Activated CD8-positive, alpha-beta memory T cell treated with anti-CD3 and anti-CD28 coated beads, Interleukin-2, amount 10 ng/mL, durations not matched to agents 7 days and 5 days (primary cell): ENCODE measurements around the gene PDZD2. TPM values are rescaled to one million over a fixed set of nuclear protein-coding genes. Genes with fewer than 3 reads are reported as not detected.
"Not testable (repeated sequence)": the region's sequence is repeated elsewhere in the genome, so short reads cannot be mapped to it uniquely, and the experiment has no call there.

Experiments used
- ATAC-seq: fragments of 150-1000 bp; cut with Tn5 transposase; one replicate; pipeline ENCODE4 v1.10.0; 2021; ENCODE audit warnings: moderate library complexity
- CTCF ChIA-PET: fragments of 350-600 bp; sonication (Branson Sonifier 250); formaldehyde crosslinking; loops from one replicate; lab custom pipeline; 2021; ENCODE audit warnings: antibody characterized with exemption; lab: Charles Lee
- DNase-seq: peaks from one replicate; pipeline ENCODE4 v3.0.0-alpha.2; 2020
- H3K27ac Mint-ChIP-seq: one replicate; pipeline ENCODE4 v1.8.0; 2021; ENCODE audit warnings: mild to moderate bottlenecking, mixed read lengths
- H3K27me3 Mint-ChIP-seq: one replicate; pipeline ENCODE4 v1.8.0; 2021; ENCODE audit warnings: mixed read lengths
- H3K36me3 Mint-ChIP-seq: one replicate; pipeline ENCODE4 v1.8.0; 2021; ENCODE audit warnings: mild to moderate bottlenecking, mixed read lengths
- H3K4me1 Mint-ChIP-seq: one replicate; pipeline ENCODE4 v1.8.0; 2021; ENCODE audit warnings: mixed read lengths
- H3K4me3 Mint-ChIP-seq: one replicate; pipeline ENCODE4 v1.8.0; 2021; ENCODE audit warnings: mild to moderate bottlenecking, moderate library complexity, mixed read lengths
- H3K9me3 Mint-ChIP-seq: one replicate; pipeline ENCODE4 v1.8.0; 2022; ENCODE audit warnings: low read depth, mixed read lengths
- total RNA-seq, 2 experiments: library from RNA; stranded (reverse); gene quantifications; one replicate each; pipeline ENCODE4 v1.2.3, GENCODE V29; 2021

PDZD2 gene
- total RNA-seq, 2 experiments from 2014 or later = not detected

- DNase-seq = no peak
- CTCF ChIA-PET = no interaction called here
- no peaks in the 10 kb centered on the region for H3K4me1 Mint-ChIP-seq
- H3K9me3 Mint-ChIP-seq = no peaks in the 10 kb centered on the region
- no peak overlapping the region for H3K4me3 Mint-ChIP-seq
- no peak overlapping the region for H3K27ac Mint-ChIP-seq
- no peak for ATAC-seq
- H3K36me3 Mint-ChIP-seq = no peaks in the 10 kb centered on the region
- H3K27me3 Mint-ChIP-seq = no peaks in the 10 kb centered on the region
Measured at GRCh38 chr5:31711935-31712592, 73.1 kb downstream of the PDZD2 start.

- Mint-ChIP-seq H3K36me3 (no peaks in the 10 kb centered on the region), H3K4me1 (peaks cover 2% of the 10 kb centered on the region), H3K9me3 (no peaks in the 10 kb centered on the region), H3K27me3 (no peaks in the 10 kb centered on the region), H3K4me3 (no peak overlapping the region), H3K27ac (no peak overlapping the region)
- DNase-seq (no peak), ATAC-seq (no peak)
- CTCF ChIA-PET = no interaction called here
Measured at GRCh38 chr5:31717561-31717960, 78.6 kb downstream of the PDZD2 start.

GRCh38 chr5:31720004-31720403 lies 81.1 kb downstream of the PDZD2 start:
- ATAC-seq = no peak
- CTCF ChIA-PET = no interaction called here
- no peaks in the 10 kb centered on the region for H3K27me3 Mint-ChIP-seq
- H3K4me1 Mint-ChIP-seq = peaks cover 2% of the 10 kb centered on the region
- H3K27ac Mint-ChIP-seq = no peak overlapping the region
- no peaks in the 10 kb centered on the region for H3K36me3 Mint-ChIP-seq
- H3K9me3 Mint-ChIP-seq = no peaks in the 10 kb centered on the region
- H3K4me3 Mint-ChIP-seq = no peak overlapping the region
- DNase-seq = no peak

GRCh38 chr5:31720811-31721345 lies 81.9 kb downstream of the PDZD2 start:
- Mint-ChIP-seq H3K27me3 (no peaks in the 10 kb centered on the region), H3K27ac (no peak overlapping the region), H3K9me3 (no peaks in the 10 kb centered on the region), H3K4me1 (peaks cover 2% of the 10 kb centered on the region), H3K36me3 (no peaks in the 10 kb centered on the region), H3K4me3 (no peak overlapping the region)
- CTCF ChIA-PET = interaction anchor here (1.0 kb wide), 1 partner anchor 82 kb away, joined by 4 read pairs; the partner anchor contains the start of gene PDZD2
- ATAC-seq (no peak), DNase-seq (no peak)

GRCh38 chr5:31722111-31722510 lies 83.2 kb downstream of the PDZD2 start:
- Mint-ChIP-seq H3K27me3 (no peaks in the 10 kb centered on the region), H3K9me3 (no peaks in the 10 kb centered on the region), H3K4me1 (peaks cover 2% of the 10 kb centered on the region), H3K36me3 (no peaks in the 10 kb centered on the region), H3K27ac (no peak overlapping the region), H3K4me3 (no peak overlapping the region)
- CTCF ChIA-PET = interaction anchor here (1.0 kb wide), 1 partner anchor 83 kb away, joined by 4 read pairs; the partner anchor contains the start of gene PDZD2
- DNase-seq (no peak), ATAC-seq (no peak)

- no peak for DNase-seq
- H3K4me3 Mint-ChIP-seq = no peak overlapping the region
- H3K4me1 Mint-ChIP-seq = peaks cover 1% of the 10 kb centered on the region
- no peaks in the 10 kb centered on the region for H3K36me3 Mint-ChIP-seq
- H3K27me3 Mint-ChIP-seq = no peaks in the 10 kb centered on the region
- CTCF ChIA-PET = no interaction called here
- no peak for ATAC-seq
- H3K9me3 Mint-ChIP-seq = no peaks in the 10 kb centered on the region
- no peak overlapping the region for H3K27ac Mint-ChIP-seq
Measured at GRCh38 chr5:31725996-31726395, 87.1 kb downstream of the PDZD2 start.

- no peak overlapping the region for H3K4me3 Mint-ChIP-seq
- peaks cover 5% of the 10 kb centered on the region for H3K4me1 Mint-ChIP-seq
- no peak for DNase-seq
- ATAC-seq = no peak
- CTCF ChIA-PET = no interaction called here
- H3K9me3 Mint-ChIP-seq = no peaks in the 10 kb centered on the region
- no peaks in the 10 kb centered on the region for H3K27me3 Mint-ChIP-seq
- no peak overlapping the region for H3K27ac Mint-ChIP-seq
- H3K36me3 Mint-ChIP-seq = no peaks in the 10 kb centered on the region
Measured at GRCh38 chr5:31726952-31727351, 88.0 kb downstream of the PDZD2 start.

- Mint-ChIP-seq H3K36me3 (no peaks in the 10 kb centered on the region), H3K27me3 (no peaks in the 10 kb centered on the region), H3K4me3 (no peak overlapping the region), H3K4me1 (peaks cover 5% of the 10 kb centered on the region), H3K27ac (no peak overlapping the region), H3K9me3 (no peaks in the 10 kb centered on the region)
- ATAC-seq (no peak), DNase-seq (no peak)
- CTCF ChIA-PET = interaction anchor here (0.5 kb wide), 1 partner anchor 94 kb away, joined by 4 read pairs; no protein-coding TSS in a partner anchor
Measured at GRCh38 chr5:31728039-31728438, 89.1 kb downstream of the PDZD2 start.

- CTCF ChIA-PET = interaction anchor here (0.5 kb wide), 1 partner anchor 93 kb away, joined by 4 read pairs; no protein-coding TSS in a partner anchor
- not testable (repeated sequence) for H3K4me3 Mint-ChIP-seq, H3K27me3 Mint-ChIP-seq, H3K4me1 Mint-ChIP-seq, ATAC-seq, H3K36me3 Mint-ChIP-seq, DNase-seq, H3K27ac Mint-ChIP-seq, H3K9me3 Mint-ChIP-seq
Measured at GRCh38 chr5:31728806-31729205, 89.9 kb downstream of the PDZD2 start.

GRCh38 chr5:31730139-31730538 lies 91.2 kb downstream of the PDZD2 start:
- H3K9me3 Mint-ChIP-seq = no peaks in the 10 kb centered on the region
- no peak overlapping the region for H3K4me3 Mint-ChIP-seq
- H3K27ac Mint-ChIP-seq = no peak overlapping the region
- H3K4me1 Mint-ChIP-seq = peaks cover 5% of the 10 kb centered on the region
- ATAC-seq (no peak), DNase-seq (no peak)
- CTCF ChIA-PET = no interaction called here
- H3K27me3 Mint-ChIP-seq = no peaks in the 10 kb centered on the region
- H3K36me3 Mint-ChIP-seq = no peaks in the 10 kb centered on the region

- H3K36me3 Mint-ChIP-seq = no peaks in the 10 kb centered on the region
- CTCF ChIA-PET = no interaction called here
- no peaks in the 10 kb centered on the region for H3K9me3 Mint-ChIP-seq
- H3K4me1 Mint-ChIP-seq = peaks cover 5% of the 10 kb centered on the region
- no peak for ATAC-seq
- no peak for DNase-seq
- H3K27me3 Mint-ChIP-seq = no peaks in the 10 kb centered on the region
- no peak overlapping the region for H3K4me3 Mint-ChIP-seq
- no peak overlapping the region for H3K27ac Mint-ChIP-seq
Measured at GRCh38 chr5:31731016-31731415, 92.1 kb downstream of the PDZD2 start.

- DNase-seq (no peak), ATAC-seq (no peak)
- H3K4me3 Mint-ChIP-seq = no peak overlapping the region
- CTCF ChIA-PET = interaction anchor here (1.2 kb wide), 1 partner anchor 345 kb away, joined by 4 read pairs; no protein-coding TSS in a partner anchor
- peaks cover 5% of the 10 kb centered on the region for H3K4me1 Mint-ChIP-seq
- H3K36me3 Mint-ChIP-seq = no peaks in the 10 kb centered on the region
- no peaks in the 10 kb centered on the region for H3K27me3 Mint-ChIP-seq
- no peaks in the 10 kb centered on the region for H3K9me3 Mint-ChIP-seq
- H3K27ac Mint-ChIP-seq = no peak overlapping the region
Measured at GRCh38 chr5:31731710-31732301, 92.9 kb downstream of the PDZD2 start.

GRCh38 chr5:31732821-31733220 lies 93.9 kb downstream of the PDZD2 start:
- not testable (repeated sequence) for H3K9me3 Mint-ChIP-seq, H3K27me3 Mint-ChIP-seq, H3K36me3 Mint-ChIP-seq, H3K4me3 Mint-ChIP-seq, H3K27ac Mint-ChIP-seq, H3K4me1 Mint-ChIP-seq, DNase-seq, ATAC-seq
- CTCF ChIA-PET = interaction anchor here (1.2 kb wide), 1 partner anchor 344 kb away, joined by 4 read pairs; no protein-coding TSS in a partner anchor

GRCh38 chr5:31733371-31733770 lies 94.4 kb downstream of the PDZD2 start:
- no peak overlapping the region for H3K4me3 Mint-ChIP-seq
- H3K27ac Mint-ChIP-seq = no peak overlapping the region
- ATAC-seq (no peak), DNase-seq (no peak)
- no peaks in the 10 kb centered on the region for H3K9me3 Mint-ChIP-seq
- H3K36me3 Mint-ChIP-seq = no peaks in the 10 kb centered on the region
- H3K27me3 Mint-ChIP-seq = no peaks in the 10 kb centered on the region
- CTCF ChIA-PET = no interaction called here
- peaks cover 5% of the 10 kb centered on the region for H3K4me1 Mint-ChIP-seq
